Measurements from ENCODE around the gene ANO7. TPM values are rescaled to one million over a fixed set of nuclear protein-coding genes. Genes with fewer than 3 reads are reported as not detected.

The ANO7 gene
- total RNA-seq, 4 donors from 2014 or later = 0.50 to 0.65 (median 0.60) TPM; not detected in 1

GRCh38 chr2:241223211-241224017 lies 34.9 kb downstream of the ANO7 start:
- no peak for DNase-seq (ENCODE audit: low spot score)
- no peak for ATAC-seq (ENCODE audit: low FRiP score)
- no peak for TF ChIP-seq CTCF (IDR thresholded peaks at IDR 0.05)

GRCh38 chr2:241224018-241224850 lies 35.8 kb downstream of the ANO7 start:
- DNase-seq (ENCODE audit: low spot score) = no peak
- no peak for TF ChIP-seq CTCF (IDR thresholded peaks at IDR 0.05)
- ATAC-seq (ENCODE audit: low FRiP score) = no peak

GRCh38 chr2:241224851-241225438 lies 36.5 kb downstream of the ANO7 start:
- DNase-seq (ENCODE audit: low spot score) (no peak), ATAC-seq (ENCODE audit: low FRiP score) (no peak)
- TF ChIP-seq CTCF (IDR thresholded peaks at IDR 0.05) = no peak

GRCh38 chr2:241225545-241225944 lies 37.1 kb downstream of the ANO7 start:
- no peak for DNase-seq (ENCODE audit: low spot score)
- TF ChIP-seq CTCF (IDR thresholded peaks at IDR 0.05) = no peak
- ATAC-seq (ENCODE audit: low FRiP score) = no peak

- TF ChIP-seq CTCF (IDR thresholded peaks at IDR 0.05) = no peak
- DNase-seq (ENCODE audit: low spot score) = no peak
- no peak for ATAC-seq (ENCODE audit: low FRiP score)
Observed at GRCh38 chr2:241225983-241226382, 37.5 kb downstream of the ANO7 start.

GRCh38 chr2:241226723-241227572 lies 38.5 kb downstream of the ANO7 start:
- DNase-seq (ENCODE audit: low spot score) = no peak
- no peak for ATAC-seq (ENCODE audit: low FRiP score)
- no peak for TF ChIP-seq CTCF (IDR thresholded peaks at IDR 0.05)

Data from omental fat pad (tissue), 4 donors.